Endothelial cell of umbilical vein (primary cell): ENCODE measurements around the gene STAT5A. TPM values are rescaled to one million over a fixed set of nuclear protein-coding genes. Genes with fewer than 3 reads are reported as not detected.

Experiments
- BruUV-seq: library from RNA; stranded (reverse); fragments of 400-500 nt; replicated peaks from 2 replicates; lab custom pipeline; 2021; lab: Mats Ljungman, UMichigan
- CTCF ChIA-PET: fragments of 300-600, 350-600 bp; sonication (Branson Sonifier 250); formaldehyde crosslinking; loops from one replicate; lab custom pipeline; 2021; ENCODE audit warnings: antibody characterized with exemption, inconsistent platforms; lab: Charles Lee
- POLR2A ChIA-PET: fragments of 300-600, 350-600 bp; sonication (Branson Sonifier 250); formaldehyde crosslinking; loops from one replicate; lab custom pipeline; 2021; ENCODE audit warnings: antibody characterized with exemption, inconsistent platforms; lab: Charles Lee
- DNase-seq: peaks from one replicate; pipeline ENCODE4 v3.0.0-alpha.2; 2011; ENCODE audit warnings: low read depth, low spot score
- FAIRE-seq: peaks from 2 replicates; lab custom pipeline; 2011; peaks lifted over from hg19 to GRCh38; lab: Jason Lieb, UNC
- H2AFZ ChIP-seq: 2 replicates; pipeline ENCODE4 v1.6.0; 2012; ENCODE audit warnings: low read depth, low read length, control low read depth, inconsistent platforms
- H3K27ac ChIP-seq: 2 replicates; pipeline ENCODE4 v1.5.1; 2011; ENCODE audit warnings: low read depth, mild to moderate bottlenecking, control low read depth, low read length, moderate library complexity; ENCODE audit not compliant: insufficient read depth
- H3K27me3 ChIP-seq, 2 experiments: 2 replicates each; pipeline versions ENCODE4 v1.6.0 to v1.6.1; 2011; ENCODE audit warnings: low read length in 2 of 2, mixed read lengths in 1 of 2; ENCODE audit not compliant: control insufficient read depth in 2 of 2, insufficient read depth in 2 of 2
- H3K36me3 ChIP-seq, 2 experiments: 2 replicates in 1 of 2; 3 replicates in 1 of 2; pipeline ENCODE4 v1.5.1; 2011; ENCODE audit warnings: low read length in 2 of 2, mild to moderate bottlenecking in 1 of 2, moderate library complexity in 1 of 2; ENCODE audit not compliant: control insufficient read depth in 2 of 2, insufficient read depth in 2 of 2; ENCODE audit errors: extremely low read depth in 1 of 2
- H3K4me1 ChIP-seq: 3 replicates; pipeline ENCODE4 v1.5.1; 2011; ENCODE audit warnings: mild to moderate bottlenecking, low read length; ENCODE audit not compliant: control insufficient read depth, insufficient read depth; ENCODE audit errors: extremely low read depth
- H3K4me2 ChIP-seq: 2 replicates; pipeline ENCODE4 v1.6.1; 2011; ENCODE audit warnings: low read length, control low read depth, mixed read lengths; ENCODE audit not compliant: insufficient read depth
- H3K4me3 ChIP-seq, 3 experiments: fragments of 200-600 bp in 1 of 3; sonication (generic), shearing (Covaris generic) in 1 of 3; replicated peaks in 1 of 3; 2 replicates each; pipeline ENCODE4 v1.5.1; 2011 to 2016; ENCODE audit warnings: control low read depth in 3 of 3, low read length in 3 of 3, mild to moderate bottlenecking in 2 of 3, inconsistent platforms in 1 of 3, low read depth in 1 of 3, moderate library complexity in 1 of 3; ENCODE audit not compliant: insufficient read depth in 1 of 3
- H3K79me2 ChIP-seq: 2 replicates; pipeline ENCODE4 v1.6.0; 2012; ENCODE audit warnings: low read length, inconsistent platforms; ENCODE audit not compliant: control insufficient read depth, insufficient read depth
- H3K9ac ChIP-seq: replicated peaks from 2 replicates; pipeline ENCODE3; 2011; ENCODE audit warnings: low read length, control low read depth; ENCODE audit not compliant: insufficient read depth; ENCODE audit errors: extremely low read depth
- H3K9me1 ChIP-seq: replicated peaks from 3 replicates; pipeline ENCODE4 v1.6.0; 2011; ENCODE audit warnings: mild to moderate bottlenecking, low read length; ENCODE audit not compliant: control insufficient read depth, insufficient read depth; ENCODE audit errors: extremely low read depth
- H3K9me3 ChIP-seq: replicated peaks from 2 replicates; pipeline ENCODE4 v1.5.1; 2012; ENCODE audit warnings: low read length, inconsistent platforms; ENCODE audit not compliant: control insufficient read depth, insufficient read depth
- H4K20me1 ChIP-seq: replicated peaks from 2 replicates; pipeline ENCODE3; 2011; ENCODE audit warnings: mild to moderate bottlenecking, low read length; ENCODE audit not compliant: control insufficient read depth, insufficient read depth; ENCODE audit errors: extremely low read depth
- CTCF ChIP-seq, 2 donors: IDR thresholded peaks; 1 replicate in 1 of 2; 2 replicates in 1 of 2; pipeline ENCODE4 v1.5.1; 2011; ENCODE audit warnings: low read length in 2 of 2, mild to moderate bottlenecking in 2 of 2, moderate library complexity in 2 of 2, control low read depth in 1 of 2, inconsistent platforms in 1 of 2, low read depth in 1 of 2; ENCODE audit not compliant: insufficient read depth in 1 of 2; ENCODE audit errors: extremely low read depth in 1 of 2
- EZH2 ChIP-seq: IDR thresholded peaks from 2 replicates; pipeline ENCODE4 v1.6.1; 2012; ENCODE audit warnings: borderline replicate concordance, low read depth, mild to moderate bottlenecking, moderate library complexity, low read length, inconsistent platforms; ENCODE audit not compliant: severe bottlenecking
- FOS ChIP-seq: IDR thresholded peaks from 2 replicates; pipeline ENCODE4 v1.6.1; 2011; ENCODE audit warnings: mild to moderate bottlenecking, low read length, moderate library complexity, borderline replicate concordance; ENCODE audit not compliant: insufficient read depth
- GATA2 ChIP-seq: IDR thresholded peaks from 2 replicates; pipeline ENCODE4 v1.7.0; 2011; ENCODE audit warnings: low read depth, mild to moderate bottlenecking, moderate library complexity, mixed read lengths, low read length; ENCODE audit not compliant: insufficient read length, insufficient read depth
- JUN ChIP-seq: IDR thresholded peaks from 2 replicates; pipeline ENCODE4 v1.6.1; 2011; ENCODE audit warnings: borderline replicate concordance, low read depth; ENCODE audit not compliant: insufficient read length, insufficient read depth
- MAX ChIP-seq: IDR thresholded peaks from 2 replicates; pipeline ENCODE4 v1.6.1; 2011; ENCODE audit not compliant: insufficient read depth, insufficient read length
- MYC ChIP-seq: IDR thresholded peaks from one replicate; pipeline ENCODE4 v1.6.1; 2011; ENCODE audit warnings: mild to moderate bottlenecking, low read depth, low read length
- POLR2A ChIP-seq: IDR thresholded peaks from 2 replicates; pipeline ENCODE4 v1.6.1; 2012; ENCODE audit warnings: low read depth, mild to moderate bottlenecking, control low read depth, low read length
- POLR2AphosphoS5 ChIP-seq: IDR thresholded peaks from 2 replicates; pipeline ENCODE4 v1.6.1; 2012; ENCODE audit warnings: low read depth, mild to moderate bottlenecking, control low read depth, low read length, moderate library complexity; ENCODE audit not compliant: insufficient read depth
- dilution Hi-C: fragments of 300-500 bp; cut with MboI; formaldehyde crosslinking; loops from one replicate; pipeline ENCODE4 v1.15.0; 2019; ENCODE audit warnings: low sequenced_read_pairs; ENCODE audit not compliant: extremely low pct_ligation_motif_present
- intact Hi-C: fragments of 100-400 bp; cut with micrococcal nuclease; formaldehyde crosslinking; loops from one replicate; pipeline ENCODE4 v1.10.0; 2022
- polyA plus RNA-seq, 4 experiments: library from polyadenylated mRNA; depleted of rRNA in 3 of 4; stranded (reverse) in 3 of 4; unstranded in 1 of 4; fragments of >200 nt; gene quantifications; 2 replicates each; pipeline versions ENCODE4 v1.2.1 to v1.2.3, GENCODE V29; 2011 to 2012; ENCODE audit warnings: missing spikeins in 1 of 4
- total RNA-seq: library from RNA; stranded (reverse); gene quantifications from 2 replicates; pipeline ENCODE4 v1.2.3, GENCODE V29; 2021

STAT5A gene
- total and polyA plus RNA-seq, 2 donors (not counting 3 experiments of a cell fraction or from before 2014, with no cell fraction given) = 18.0 to 23.4 TPM

GRCh38 chr17:42277342-42277712, 11.0 kb upstream of the STAT5A start:
- Histone ChIP-seq H3K79me2 (peaks cover 35% of the 10 kb centered on the region), H3K9ac (no peak overlapping the region), H3K4me1 (peaks cover 16% of the 10 kb centered on the region), H3K9me1 (no peaks in the 10 kb centered on the region), H4K20me1 (no peaks in the 10 kb centered on the region), H3K27ac (no peak overlapping the region), H3K4me3 (no peak overlapping the region), H3K27me3 (no peaks in the 10 kb centered on the region), H3K9me3 (no peaks in the 10 kb centered on the region), H2AFZ (no peak overlapping the region), H3K4me2 (no peak overlapping the region), H3K36me3 (no peaks in the 10 kb centered on the region)
- no peak for DNase-seq
- POLR2A ChIA-PET = interaction anchor here (1.0 kb wide), 1 partner anchor 129 kb away, joined by 3 read pairs; no protein-coding TSS in a partner anchor
- intact Hi-C loops = loop anchor here (2.0 to 10.0 kb wide), 2 partner anchors 43 to 143 kb away; no protein-coding TSS in a partner anchor
- CTCF ChIA-PET = interaction anchor here (0.6 to 1.4 kb wide), 6 partner anchors 9 to 141 kb away, joined by 3 to 18 read pairs (median 8); partner anchors contain the start of gene STAT5A
- no peak for FAIRE-seq
- dilution Hi-C loops = no loop called here
- BruUV-seq = no TSS peak
- TF ChIP-seq MAX = no peak
- TF ChIP-seq GATA2 = no peak
- no peak for TF ChIP-seq JUN
- TF ChIP-seq FOS = no peak
- no peak for TF ChIP-seq POLR2A
- TF ChIP-seq POLR2AphosphoS5 = no peak
- TF ChIP-seq CTCF (IDR thresholded peaks at IDR 0.05; ENCODE audit: extremely low read depth in 1 of 2, insufficient read depth in 1 of 2, low read depth in 1 of 2, low read length in 2 of 2) = no peak
- no peak for TF ChIP-seq MYC
- TF ChIP-seq EZH2 = no peak
